Kidney (tissue), 14 donors: ENCODE measurements around the gene UST. TPM values are rescaled to one million over a fixed set of nuclear protein-coding genes. Genes with fewer than 3 reads are reported as not detected.

Experiments
- DNase-seq, 5 donors: peaks; one replicate each; pipeline ENCODE4 v3.0.0-alpha.2; 2013 to 2020
- FAIRE-seq: peaks from 2 replicates; lab custom pipeline; 2012; peaks lifted over from hg19 to GRCh38; lab: Jason Lieb, UNC
- H3K27ac ChIP-seq, 2 donors: one replicate each; pipeline ENCODE4 v1.7.0; 2013; ENCODE audit warnings: low read depth in 2 of 2, low read length in 2 of 2, inconsistent platforms in 1 of 2
- H3K27me3 ChIP-seq: one replicate; pipeline ENCODE4 v1.7.1; 2013; ENCODE audit warnings: low read length, inconsistent platforms; ENCODE audit not compliant: control insufficient read depth, insufficient read depth
- H3K36me3 ChIP-seq, 3 donors: one replicate each; pipeline versions ENCODE4 v1.7.0 to v1.7.1; 2013; ENCODE audit warnings: low read length in 3 of 3, control low read depth in 1 of 3, inconsistent platforms in 1 of 3; ENCODE audit not compliant: insufficient read depth in 3 of 3, control insufficient read depth in 2 of 3
- H3K4me1 ChIP-seq, 3 donors: one replicate each; pipeline versions ENCODE4 v1.7.0 to v1.7.1; 2013; ENCODE audit warnings: low read length in 3 of 3, inconsistent platforms in 1 of 3, low read depth in 1 of 3; ENCODE audit not compliant: control insufficient read depth in 2 of 3, insufficient read depth in 2 of 3
- H3K4me3 ChIP-seq, 3 donors: one replicate each; pipeline versions ENCODE4 v1.7.0 to v1.8.1; 2013; ENCODE audit warnings: low read length in 3 of 3, control low read depth in 1 of 3, inconsistent platforms in 1 of 3
- H3K9ac ChIP-seq, 3 donors: one replicate each; pipeline versions ENCODE4 v1.7.0 to v1.7.1; 2013; ENCODE audit warnings: low read length in 3 of 3, control low read depth in 1 of 3, inconsistent platforms in 1 of 3
- H3K9me3 ChIP-seq, 3 donors: one replicate each; pipeline versions ENCODE4 v1.7.0 to v1.7.1; 2013; ENCODE audit warnings: low read length in 3 of 3, control low read depth in 1 of 3, inconsistent platforms in 1 of 3; ENCODE audit not compliant: control insufficient read depth in 2 of 3, insufficient read depth in 1 of 3
- CTCF ChIP-seq: IDR thresholded peaks from 3 replicates; pipeline ENCODE4 v1.5.1; 2012; ENCODE audit warnings: mild to moderate bottlenecking, moderate library complexity, borderline replicate concordance; ENCODE audit not compliant: insufficient read depth; ENCODE audit errors: extremely low read depth
- intact Hi-C: fragments of 100-400 bp; cut with DNase I; formaldehyde crosslinking; loops from one replicate; pipeline ENCODE4 v1.11.1; 2022
- polyA plus RNA-seq: library from polyadenylated mRNA; stranded (reverse); fragments of 350-450 nt; fragmentation: Illumina TruSeq; extraction: RNeasy Lipid Tissue Mini Kit (QIAGEN cat#74804); gene quantifications from one replicate; pipeline ENCODE4 v1.2.3, GENCODE V29; 2014; ENCODE audit warnings: low read depth, low replicate concordance; ENCODE audit not compliant: insufficient read depth
- total RNA-seq: library from RNA; stranded (reverse); fragmentation: NEBNext Ultra II Directional; extraction: Animal tissue kit (Norgen Biotek cat#: 25700); gene quantifications from one replicate; pipeline ENCODE4 v1.2.1, GENCODE V29; 2021
- donor health status: control.
- donor health status: control.
- donor health status: control.
- donor health status: control.
- donor health status: control.
- donor health status: DM: yes; HTN: yes; CAD: no.
- donor health status: Normal renal cell carcinoma (clear cell type).

Gene UST
- total and polyA plus RNA-seq, 2 donors from 2014 or later, result 3.2 to 4.2 TPM

- no peaks in the 10 kb centered on the region for H3K27me3 ChIP-seq
- no peak overlapping the region for H3K4me3 ChIP-seq
- H3K4me1 ChIP-seq, result peaks cover 0 to 2% (median 0%) of the 10 kb centered on the region in 3 donors
- FAIRE-seq (peak; percentile 61), DNase-seq (peak; percentile 85 to 94 (median 90))
- no peak overlapping the region for H3K9ac ChIP-seq
- H3K27ac ChIP-seq, result no peak overlapping the region
- no peaks in the 10 kb centered on the region for H3K36me3 ChIP-seq
- intact Hi-C loops, result no loop called here
- TF ChIP-seq CTCF, result peak; percentile 91
- no peaks in the 10 kb centered on the region for H3K9me3 ChIP-seq
Measured at GRCh38 chr6:148947621-148948444, 201.0 kb downstream of the UST start.

GRCh38 chr6:148951662-148952061 is 204.8 kb downstream of the UST start:
- intact Hi-C loops, result loop anchor here (10.0 kb wide), 1 partner anchor 367 kb away; no protein-coding TSS in a partner anchor
- Histone ChIP-seq H3K4me1 (peaks cover 0 to 2% (median 2%) of the 10 kb centered on the region in 3 donors), H3K4me3 (no peak overlapping the region), H3K27me3 (no peaks in the 10 kb centered on the region), H3K36me3 (no peaks in the 10 kb centered on the region), H3K27ac (no peak overlapping the region), H3K9ac (no peak overlapping the region), H3K9me3 (no peaks in the 10 kb centered on the region)
- TF ChIP-seq CTCF, result no peak
- DNase-seq, result no peak
- FAIRE-seq, result no peak

- Histone ChIP-seq H3K9me3 (no peaks in the 10 kb centered on the region), H3K4me1 (peaks cover 0 to 2% (median 2%) of the 10 kb centered on the region in 3 donors), H3K4me3 (no peak overlapping the region), H3K9ac (no peak overlapping the region), H3K27me3 (no peaks in the 10 kb centered on the region), H3K27ac (no peak overlapping the region), H3K36me3 (no peaks in the 10 kb centered on the region)
- no peak for FAIRE-seq
- TF ChIP-seq CTCF, result no peak
- peak in 2 of 5 donors; percentile 72 to 90 for DNase-seq
- intact Hi-C loops, result loop anchor here (10.0 kb wide), 1 partner anchor 368 kb away; no protein-coding TSS in a partner anchor
Measured at GRCh38 chr6:148952147-148953035, 205.6 kb downstream of the UST start.
